Measurements from ENCODE around the gene SIRPB2.

SIRPB2 gene

GRCh38 chr20:1494436-1494835 lies 3.2 kb upstream of the SIRPB2 start:
- TF ChIP-seq, protein P1, sequence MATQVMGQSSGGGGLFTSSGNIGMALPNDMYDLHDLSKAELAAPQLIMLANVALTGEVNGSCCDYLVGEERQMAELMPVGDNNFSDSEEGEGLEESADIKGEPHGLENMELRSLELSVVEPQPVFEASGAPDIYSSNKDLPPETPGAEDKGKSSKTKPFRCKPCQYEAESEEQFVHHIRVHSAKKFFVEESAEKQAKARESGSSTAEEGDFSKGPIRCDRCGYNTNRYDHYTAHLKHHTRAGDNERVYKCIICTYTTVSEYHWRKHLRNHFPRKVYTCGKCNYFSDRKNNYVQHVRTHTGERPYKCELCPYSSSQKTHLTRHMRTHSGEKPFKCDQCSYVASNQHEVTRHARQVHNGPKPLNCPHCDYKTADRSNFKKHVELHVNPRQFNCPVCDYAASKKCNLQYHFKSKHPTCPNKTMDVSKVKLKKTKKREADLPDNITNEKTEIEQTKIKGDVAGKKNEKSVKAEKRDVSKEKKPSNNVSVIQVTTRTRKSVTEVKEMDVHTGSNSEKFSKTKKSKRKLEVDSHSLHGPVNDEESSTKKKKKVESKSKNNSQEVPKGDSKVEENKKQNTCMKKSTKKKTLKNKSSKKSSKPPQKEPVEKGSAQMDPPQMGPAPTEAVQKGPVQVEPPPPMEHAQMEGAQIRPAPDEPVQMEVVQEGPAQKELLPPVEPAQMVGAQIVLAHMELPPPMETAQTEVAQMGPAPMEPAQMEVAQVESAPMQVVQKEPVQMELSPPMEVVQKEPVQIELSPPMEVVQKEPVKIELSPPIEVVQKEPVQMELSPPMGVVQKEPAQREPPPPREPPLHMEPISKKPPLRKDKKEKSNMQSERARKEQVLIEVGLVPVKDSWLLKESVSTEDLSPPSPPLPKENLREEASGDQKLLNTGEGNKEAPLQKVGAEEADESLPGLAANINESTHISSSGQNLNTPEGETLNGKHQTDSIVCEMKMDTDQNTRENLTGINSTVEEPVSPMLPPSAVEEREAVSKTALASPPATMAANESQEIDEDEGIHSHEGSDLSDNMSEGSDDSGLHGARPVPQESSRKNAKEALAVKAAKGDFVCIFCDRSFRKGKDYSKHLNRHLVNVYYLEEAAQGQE (IDR thresholded peaks at IDR 0.05; ENCODE audit: insufficient read depth in 1 of 2, low read depth in 2 of 2, low read length in 2 of 2) = no peak
- no peak for TF ChIP-seq FOXP2 (optimal IDR thresholded peaks at IDR 0.05; ENCODE audit: borderline replicate concordance, extremely low read depth, extremely low read length, insufficient read depth)
- TF ChIP-seq TAF1 (IDR thresholded peaks at IDR 0.05; ENCODE audit: borderline replicate concordance, insufficient read depth, low read length) = no peak
- no peak for TF ChIP-seq SIN3A (IDR thresholded peaks at IDR 0.05; ENCODE audit: borderline replicate concordance, insufficient read depth, low read length)
- TF ChIP-seq POLR2AphosphoS5 (IDR thresholded peaks at IDR 0.05; ENCODE audit: low read depth, low read length) = no peak

DNA sequence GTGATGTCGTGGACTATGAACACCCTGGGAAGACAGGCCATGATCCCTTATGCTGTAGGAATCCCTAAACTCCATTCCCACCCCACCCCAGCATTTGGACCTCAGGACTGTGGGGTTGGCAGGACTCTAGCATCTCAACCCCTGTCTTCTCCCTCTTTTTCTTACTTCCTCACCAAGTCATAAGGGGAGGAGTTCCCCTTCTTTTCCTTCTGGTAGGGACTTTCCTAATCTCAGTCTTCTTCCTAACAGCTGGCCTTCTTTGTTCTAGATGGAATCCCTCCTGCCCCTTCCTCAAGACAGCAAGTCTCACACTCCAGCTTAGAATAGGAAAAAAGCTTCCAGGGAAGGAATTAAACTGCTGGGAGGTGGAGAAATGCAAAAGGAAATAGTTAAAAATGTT lies 2.3 kb upstream of the SIRPB2 start:
- no peak for TF ChIP-seq SIN3A (IDR thresholded peaks at IDR 0.05; ENCODE audit: borderline replicate concordance, insufficient read depth, low read length)
- no peak for TF ChIP-seq FOXP2 (optimal IDR thresholded peaks at IDR 0.05; ENCODE audit: borderline replicate concordance, extremely low read depth, extremely low read length, insufficient read depth)
- no peak for TF ChIP-seq POLR2AphosphoS5 (IDR thresholded peaks at IDR 0.05; ENCODE audit: low read depth, low read length)

DNA sequence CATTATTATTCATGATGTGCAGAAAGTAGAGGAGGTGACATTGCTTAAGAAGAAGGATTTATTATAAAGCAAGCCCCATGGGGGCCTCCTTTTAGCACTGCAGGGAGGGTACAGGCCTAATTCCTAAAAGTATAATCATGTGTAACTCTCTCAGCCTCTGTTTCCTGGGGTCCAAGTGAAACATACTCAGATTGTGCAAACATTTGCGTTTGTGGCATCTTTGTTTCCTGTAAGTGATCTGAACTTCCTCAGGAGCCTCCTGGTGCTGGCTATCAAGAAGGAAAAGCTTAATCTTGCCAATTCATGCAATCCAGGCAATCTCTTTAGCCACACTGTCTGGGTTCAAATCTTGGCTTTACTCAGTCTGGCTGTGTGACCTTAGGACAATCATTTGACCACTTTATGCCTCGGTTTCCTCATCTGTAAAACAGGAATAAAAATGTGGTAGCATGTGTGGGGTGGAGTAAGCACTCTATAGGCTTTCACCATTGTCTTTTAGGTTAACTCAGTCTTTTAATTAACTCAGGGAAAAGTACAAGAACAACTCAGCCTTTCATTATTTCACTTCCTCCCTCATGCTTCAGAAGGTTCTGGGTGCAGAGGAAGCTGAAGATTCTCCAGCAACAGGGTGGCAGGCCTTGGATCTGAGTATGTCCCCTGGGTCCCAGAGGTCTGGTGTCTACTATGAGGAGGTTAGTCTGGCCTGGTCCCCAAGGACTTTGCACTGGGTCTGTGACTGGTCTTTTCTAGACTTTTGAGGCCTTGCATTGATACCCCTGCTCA lies 831 bp upstream of the SIRPB2 start:
- TF ChIP-seq, protein P1 (IDR thresholded peaks at IDR 0.05; ENCODE audit: insufficient read depth in 1 of 2, low read depth in 2 of 2, low read length in 2 of 2) = no peak
- TF ChIP-seq SIN3A (IDR thresholded peaks at IDR 0.05; ENCODE audit: borderline replicate concordance, insufficient read depth, low read length) = no peak

DNA sequence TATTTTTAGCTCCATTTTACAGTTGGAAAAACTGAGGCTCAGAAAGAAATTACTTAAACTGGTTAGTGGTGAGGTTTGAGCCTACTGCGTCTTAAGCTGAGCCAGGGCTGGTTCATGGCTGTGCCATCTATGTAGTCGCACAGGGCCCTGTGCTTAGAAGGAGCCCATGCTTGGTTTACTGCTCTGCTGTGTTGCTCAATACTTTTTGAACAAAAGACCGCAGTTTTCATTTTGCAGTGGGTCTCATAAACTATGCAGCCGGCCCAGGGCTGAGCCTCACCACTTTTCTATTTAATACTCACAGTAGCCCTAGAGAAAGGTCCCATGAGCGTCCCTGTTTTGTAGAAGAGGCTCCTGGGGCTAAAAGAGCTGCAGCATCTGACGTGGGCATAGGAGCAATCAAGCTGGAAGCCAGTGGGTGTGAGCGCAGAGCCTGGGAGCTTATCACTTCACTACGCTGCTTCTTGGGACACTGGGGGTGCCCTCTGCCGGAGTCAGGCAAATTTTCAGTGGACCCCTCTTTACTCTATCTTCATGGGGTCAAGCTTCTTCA lies 501 bp downstream of the SIRPB2 start:
- TF ChIP-seq POLR2AphosphoS5 (IDR thresholded peaks at IDR 0.05; ENCODE audit: low read depth, low read length) (no peak), FOXP2 (optimal IDR thresholded peaks at IDR 0.05; ENCODE audit: borderline replicate concordance, extremely low read depth, extremely low read length, insufficient read depth) (no peak), TAF1 (IDR thresholded peaks at IDR 0.05; ENCODE audit: borderline replicate concordance, insufficient read depth, low read length) (no peak), SIN3A (IDR thresholded peaks at IDR 0.05; ENCODE audit: borderline replicate concordance, insufficient read depth, low read length) (no peak)
- TF ChIP-seq, protein P1 (IDR thresholded peaks at IDR 0.05; ENCODE audit: insufficient read depth in 1 of 2, low read depth in 2 of 2, low read length in 2 of 2) = no peak

GRCh38 chr20:1489764-1490436 lies 1.3 kb downstream of the SIRPB2 start:
- TF ChIP-seq, protein P1 (IDR thresholded peaks at IDR 0.05; ENCODE audit: insufficient read depth in 1 of 2, low read depth in 2 of 2, low read length in 2 of 2) = no peak
- no peak for TF ChIP-seq SIN3A (IDR thresholded peaks at IDR 0.05; ENCODE audit: borderline replicate concordance, insufficient read depth, low read length)
- TF ChIP-seq FOXP2 (optimal IDR thresholded peaks at IDR 0.05; ENCODE audit: borderline replicate concordance, extremely low read depth, extremely low read length, insufficient read depth) = no peak
- no peak for TF ChIP-seq TAF1 (IDR thresholded peaks at IDR 0.05; ENCODE audit: borderline replicate concordance, insufficient read depth, low read length)
- TF ChIP-seq POLR2AphosphoS5 (IDR thresholded peaks at IDR 0.05; ENCODE audit: low read depth, low read length) = no peak

All from PFSK-1 (cell line).